Measurements from ENCODE around the gene FICD.

GRCh38 chr12:108531929-108532848 lies 17.1 kb downstream of the FICD start:
- TF ChIP-seq, protein P1, sequence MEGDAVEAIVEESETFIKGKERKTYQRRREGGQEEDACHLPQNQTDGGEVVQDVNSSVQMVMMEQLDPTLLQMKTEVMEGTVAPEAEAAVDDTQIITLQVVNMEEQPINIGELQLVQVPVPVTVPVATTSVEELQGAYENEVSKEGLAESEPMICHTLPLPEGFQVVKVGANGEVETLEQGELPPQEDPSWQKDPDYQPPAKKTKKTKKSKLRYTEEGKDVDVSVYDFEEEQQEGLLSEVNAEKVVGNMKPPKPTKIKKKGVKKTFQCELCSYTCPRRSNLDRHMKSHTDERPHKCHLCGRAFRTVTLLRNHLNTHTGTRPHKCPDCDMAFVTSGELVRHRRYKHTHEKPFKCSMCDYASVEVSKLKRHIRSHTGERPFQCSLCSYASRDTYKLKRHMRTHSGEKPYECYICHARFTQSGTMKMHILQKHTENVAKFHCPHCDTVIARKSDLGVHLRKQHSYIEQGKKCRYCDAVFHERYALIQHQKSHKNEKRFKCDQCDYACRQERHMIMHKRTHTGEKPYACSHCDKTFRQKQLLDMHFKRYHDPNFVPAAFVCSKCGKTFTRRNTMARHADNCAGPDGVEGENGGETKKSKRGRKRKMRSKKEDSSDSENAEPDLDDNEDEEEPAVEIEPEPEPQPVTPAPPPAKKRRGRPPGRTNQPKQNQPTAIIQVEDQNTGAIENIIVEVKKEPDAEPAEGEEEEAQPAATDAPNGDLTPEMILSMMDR (IDR thresholded peaks at IDR 0.05): no peak
- TF ChIP-seq POLR2A (IDR thresholded peaks at IDR 0.05): no peak
- no peak for TF ChIP-seq POLR2AphosphoS5 (IDR thresholded peaks at IDR 0.05)
